ENCODE results near the gene CLPTM1. TPM values are rescaled to one million over a fixed set of nuclear protein-coding genes. Genes with fewer than 3 reads are reported as not detected.

The CLPTM1 gene
- total and polyA plus RNA-seq, 9 of the 15 experiments (the other 6 are each of a cell fraction or from before 2014, with no cell fraction given): 0.37 to 96.0 (median 27.5) TPM

DNA sequence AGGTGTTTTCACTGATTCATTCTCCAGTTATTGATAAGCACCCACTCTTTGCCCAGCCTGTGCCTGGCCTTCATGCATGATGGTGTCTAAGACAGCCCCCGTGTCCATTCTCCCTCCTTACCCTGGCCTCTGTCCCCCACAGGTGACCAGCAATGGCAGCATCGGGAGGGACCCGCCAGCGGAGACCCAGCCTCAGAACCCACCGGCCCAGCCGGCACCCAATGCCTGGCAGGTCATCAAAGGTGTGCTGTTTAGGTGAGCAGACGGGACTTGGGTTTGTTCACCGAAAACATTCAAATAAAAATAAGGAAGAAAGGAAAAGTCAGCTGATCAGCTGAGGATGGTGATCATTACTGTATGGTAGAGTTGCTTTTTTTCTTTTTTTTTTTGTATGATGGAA is 6.6 kb downstream of the CLPTM1 start (continued):
- TF ChIP-seq E2F8 (IDR thresholded peaks at IDR 0.05; ENCODE audit: low read depth, partially characterized antibody) (no peak), CC2D1A (IDR thresholded peaks at IDR 0.05) (no peak)
- TF ChIP-seq, protein P1, sequence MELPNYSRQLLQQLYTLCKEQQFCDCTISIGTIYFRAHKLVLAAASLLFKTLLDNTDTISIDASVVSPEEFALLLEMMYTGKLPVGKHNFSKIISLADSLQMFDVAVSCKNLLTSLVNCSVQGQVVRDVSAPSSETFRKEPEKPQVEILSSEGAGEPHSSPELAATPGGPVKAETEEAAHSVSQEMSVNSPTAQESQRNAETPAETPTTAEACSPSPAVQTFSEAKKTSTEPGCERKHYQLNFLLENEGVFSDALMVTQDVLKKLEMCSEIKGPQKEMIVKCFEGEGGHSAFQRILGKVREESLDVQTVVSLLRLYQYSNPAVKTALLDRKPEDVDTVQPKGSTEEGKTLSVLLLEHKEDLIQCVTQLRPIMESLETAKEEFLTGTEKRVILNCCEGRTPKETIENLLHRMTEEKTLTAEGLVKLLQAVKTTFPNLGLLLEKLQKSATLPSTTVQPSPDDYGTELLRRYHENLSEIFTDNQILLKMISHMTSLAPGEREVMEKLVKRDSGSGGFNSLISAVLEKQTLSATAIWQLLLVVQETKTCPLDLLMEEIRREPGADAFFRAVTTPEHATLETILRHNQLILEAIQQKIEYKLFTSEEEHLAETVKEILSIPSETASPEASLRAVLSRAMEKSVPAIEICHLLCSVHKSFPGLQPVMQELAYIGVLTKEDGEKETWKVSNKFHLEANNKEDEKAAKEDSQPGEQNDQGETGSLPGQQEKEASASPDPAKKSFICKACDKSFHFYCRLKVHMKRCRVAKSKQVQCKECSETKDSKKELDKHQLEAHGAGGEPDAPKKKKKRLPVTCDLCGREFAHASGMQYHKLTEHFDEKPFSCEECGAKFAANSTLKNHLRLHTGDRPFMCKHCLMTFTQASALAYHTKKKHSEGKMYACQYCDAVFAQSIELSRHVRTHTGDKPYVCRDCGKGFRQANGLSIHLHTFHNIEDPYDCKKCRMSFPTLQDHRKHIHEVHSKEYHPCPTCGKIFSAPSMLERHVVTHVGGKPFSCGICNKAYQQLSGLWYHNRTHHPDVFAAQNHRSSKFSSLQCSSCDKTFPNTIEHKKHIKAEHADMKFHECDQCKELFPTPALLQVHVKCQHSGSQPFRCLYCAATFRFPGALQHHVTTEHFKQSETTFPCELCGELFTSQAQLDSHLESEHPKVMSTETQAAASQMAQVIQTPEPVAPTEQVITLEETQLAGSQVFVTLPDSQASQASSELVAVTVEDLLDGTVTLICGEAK (IDR thresholded peaks at IDR 0.05): no peak
- TF ChIP-seq, protein P1 (CRISPR knock-in tag; IDR thresholded peaks at IDR 0.05): no peak
- TF ChIP-seq, protein P2, sequence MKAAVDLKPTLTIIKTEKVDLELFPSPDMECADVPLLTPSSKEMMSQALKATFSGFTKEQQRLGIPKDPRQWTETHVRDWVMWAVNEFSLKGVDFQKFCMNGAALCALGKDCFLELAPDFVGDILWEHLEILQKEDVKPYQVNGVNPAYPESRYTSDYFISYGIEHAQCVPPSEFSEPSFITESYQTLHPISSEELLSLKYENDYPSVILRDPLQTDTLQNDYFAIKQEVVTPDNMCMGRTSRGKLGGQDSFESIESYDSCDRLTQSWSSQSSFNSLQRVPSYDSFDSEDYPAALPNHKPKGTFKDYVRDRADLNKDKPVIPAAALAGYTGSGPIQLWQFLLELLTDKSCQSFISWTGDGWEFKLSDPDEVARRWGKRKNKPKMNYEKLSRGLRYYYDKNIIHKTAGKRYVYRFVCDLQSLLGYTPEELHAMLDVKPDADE (conservative IDR thresholded peaks at IDR 0.05; ENCODE audit: control insufficient read depth, low read depth, low read length): no peak

Data from K562 (cell line).